T-helper 17 cell (primary cell): ENCODE data around the gene MACROD2. TPM values are rescaled to one million over a fixed set of nuclear protein-coding genes. Genes with fewer than 3 reads are reported as not detected.
"Not testable (repeated sequence)": the region's sequence is repeated elsewhere in the genome, so short reads cannot be mapped to it uniquely, and the experiment has no call there.

Experiments
- ATAC-seq: fragments of 150-1000 bp; cut with Tn5 transposase; 2 replicates; pipeline ENCODE4 v1.10.0; 2021; ENCODE audit warnings: mild to moderate bottlenecking, moderate library complexity
- DNase-seq, 3 donors: peaks; one replicate each; pipeline versions ENCODE4 v3.0.0 to v3.0.0-alpha.2; 2020 to 2021
- H3K9me3 ChIP-seq: one replicate; pipeline ENCODE4 v1.7.0; 2013; ENCODE audit warnings: low read length, mild to moderate bottlenecking; ENCODE audit not compliant: control insufficient read depth, poor library complexity, severe bottlenecking
- H3K27ac Mint-ChIP-seq: one replicate; pipeline ENCODE4 v1.8.0; 2022; ENCODE audit warnings: mild to moderate bottlenecking, moderate library complexity, mixed read lengths
- H3K27me3 Mint-ChIP-seq: one replicate; pipeline ENCODE4 v1.8.0; 2022; ENCODE audit warnings: mixed read lengths
- H3K36me3 Mint-ChIP-seq: one replicate; pipeline ENCODE4 v1.8.0; 2022; ENCODE audit warnings: low read depth, mixed read lengths
- H3K4me1 Mint-ChIP-seq: one replicate; pipeline ENCODE4 v1.8.0; 2022; ENCODE audit warnings: mild to moderate bottlenecking, mixed read lengths
- H3K4me3 Mint-ChIP-seq: one replicate; pipeline ENCODE4 v1.8.0; 2022; ENCODE audit warnings: mild to moderate bottlenecking, moderate library complexity, mixed read lengths
- total RNA-seq, 4 donors: library from RNA in 2 of 4; stranded (reverse) in 2 of 4; gene quantifications; one replicate each; pipeline ENCODE4 v1.2.3 and lab custom pipeline; 2022 to 2026

MACROD2 gene
- total RNA-seq, 2 donors from 2014 or later: 0.85 TPM; not detected in 1

DNA sequence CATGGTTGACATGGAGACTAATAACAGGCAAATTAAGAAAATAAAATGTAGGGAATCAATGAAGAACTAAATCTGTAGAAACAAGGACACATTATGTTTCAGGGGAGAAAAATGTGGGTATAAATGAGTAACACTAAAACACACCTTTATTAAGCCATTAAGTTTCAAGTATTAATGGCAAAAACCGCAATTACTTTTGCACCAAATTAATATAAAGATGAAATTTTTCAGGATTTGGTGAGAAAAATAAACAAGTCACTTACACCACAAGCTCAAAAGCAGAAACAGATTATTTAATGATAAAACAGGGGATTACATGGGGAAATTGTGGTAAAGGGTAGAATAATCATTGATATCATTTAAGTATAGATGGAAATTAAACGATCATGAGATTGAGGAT, 1135.9 kb downstream of the MACROD2 start:
- no peaks in the 10 kb centered on the region for H3K4me1 Mint-ChIP-seq
- H3K36me3 Mint-ChIP-seq: no peaks in the 10 kb centered on the region
- no peak overlapping the region for H3K27ac Mint-ChIP-seq
- peaks cover 6% of the 10 kb centered on the region for H3K9me3 ChIP-seq
- DNase-seq (no peak), ATAC-seq (no peak)
- H3K4me3 Mint-ChIP-seq: no peak overlapping the region
- no peaks in the 10 kb centered on the region for H3K27me3 Mint-ChIP-seq

DNA sequence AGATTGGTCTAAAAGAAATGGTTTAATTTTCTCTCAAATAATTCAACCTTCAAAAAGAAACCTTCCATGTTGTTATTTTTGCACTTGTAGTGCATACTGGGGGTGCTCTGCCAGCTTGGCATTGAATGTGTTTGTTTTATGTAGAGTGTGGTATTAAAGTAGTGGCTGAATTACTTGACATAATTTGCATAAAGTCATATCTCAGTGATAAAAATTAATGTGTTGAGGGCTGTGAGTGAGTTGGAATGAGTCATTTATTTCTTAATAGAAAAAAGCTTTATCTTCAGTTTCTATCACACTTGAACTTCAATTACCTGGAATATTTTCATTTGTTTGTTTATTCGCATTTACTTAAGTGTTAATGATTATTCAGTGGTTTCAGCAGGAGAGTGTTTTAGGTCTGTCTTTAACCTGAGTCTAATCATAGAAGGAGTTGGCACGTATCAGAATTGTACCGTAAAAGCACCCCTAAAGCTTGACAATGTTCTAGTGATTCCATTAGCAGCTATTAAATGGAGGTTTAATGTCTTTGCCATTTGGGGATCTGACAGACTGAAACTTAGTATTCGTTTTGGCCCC, 1143.3 kb downstream of the MACROD2 start:
- H3K9me3 ChIP-seq: no peaks in the 10 kb centered on the region
- ATAC-seq (no peak), DNase-seq (no peak)
- Mint-ChIP-seq H3K27ac (no peak overlapping the region), H3K36me3 (no peaks in the 10 kb centered on the region), H3K4me1 (no peaks in the 10 kb centered on the region), H3K27me3 (no peaks in the 10 kb centered on the region), H3K4me3 (no peak overlapping the region)

DNA sequence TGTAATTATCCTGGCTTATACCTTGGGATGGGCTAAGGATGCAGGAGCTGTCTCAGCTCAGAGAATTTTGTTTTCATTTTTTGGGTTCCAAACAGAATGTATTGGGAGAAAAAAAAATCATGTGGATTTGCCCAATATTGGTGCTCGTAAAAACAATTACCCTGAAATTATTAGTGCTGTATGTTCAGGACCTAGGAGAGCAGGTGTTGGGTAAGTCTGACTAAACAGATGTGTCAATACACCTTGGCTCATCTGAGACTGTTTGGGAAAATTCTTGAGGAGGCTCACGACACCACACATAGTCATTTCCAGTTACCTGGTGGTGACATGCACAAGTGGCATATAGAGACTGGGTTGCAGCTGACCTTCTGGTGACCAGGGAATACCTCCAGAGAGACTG, 1144.2 kb downstream of the MACROD2 start:
- no peaks in the 10 kb centered on the region for H3K9me3 ChIP-seq
- DNase-seq: no peak
- H3K4me3 Mint-ChIP-seq: no peak overlapping the region
- no peaks in the 10 kb centered on the region for H3K4me1 Mint-ChIP-seq
- ATAC-seq: no peak
- no peaks in the 10 kb centered on the region for H3K27me3 Mint-ChIP-seq
- H3K36me3 Mint-ChIP-seq: no peaks in the 10 kb centered on the region
- no peak overlapping the region for H3K27ac Mint-ChIP-seq

DNA sequence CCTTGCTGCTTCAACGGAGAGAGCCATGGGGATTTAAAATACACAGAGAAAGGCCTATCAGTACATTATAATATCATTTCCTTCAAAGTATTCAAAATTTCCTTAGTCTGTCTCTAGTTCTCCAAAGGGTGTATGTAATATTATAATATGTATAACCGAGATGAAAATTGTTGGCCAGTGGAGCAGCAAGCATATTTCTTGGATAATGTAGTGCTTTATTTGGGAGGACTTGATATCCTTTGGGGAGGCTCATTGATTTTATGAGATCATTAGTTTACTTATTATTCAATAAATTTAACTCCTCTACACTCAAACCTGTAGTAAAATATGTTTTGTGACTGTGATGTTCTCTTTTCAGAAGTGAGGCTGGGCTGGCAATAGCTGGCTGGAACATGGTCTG, 1145.0 kb downstream of the MACROD2 start:
- DNase-seq (no peak), ATAC-seq (no peak)
- no peaks in the 10 kb centered on the region for H3K9me3 ChIP-seq
- Mint-ChIP-seq H3K27ac (no peak overlapping the region), H3K4me1 (no peaks in the 10 kb centered on the region), H3K36me3 (no peaks in the 10 kb centered on the region), H3K27me3 (no peaks in the 10 kb centered on the region), H3K4me3 (no peak overlapping the region)

DNA sequence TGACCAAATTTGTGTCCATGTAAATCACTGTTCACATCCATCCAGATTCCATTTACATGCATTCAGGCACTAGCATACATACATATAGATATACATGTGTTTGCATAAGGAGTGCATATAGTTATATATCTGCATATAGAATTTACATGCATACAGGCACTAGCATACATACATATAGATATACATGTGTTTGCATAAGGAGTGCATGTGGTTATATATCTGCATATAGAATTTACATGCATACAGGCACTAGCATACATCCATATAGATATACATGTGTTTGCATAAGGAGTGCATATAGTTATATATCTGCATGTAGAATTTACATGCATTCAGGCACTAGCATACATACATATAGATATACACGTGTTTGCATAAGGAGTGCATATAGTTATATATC, 1145.6 kb downstream of the MACROD2 start:
- not testable (repeated sequence) for H3K4me3 Mint-ChIP-seq, H3K27ac Mint-ChIP-seq, H3K4me1 Mint-ChIP-seq, H3K27me3 Mint-ChIP-seq, ATAC-seq, DNase-seq, H3K9me3 ChIP-seq, H3K36me3 Mint-ChIP-seq

DNA sequence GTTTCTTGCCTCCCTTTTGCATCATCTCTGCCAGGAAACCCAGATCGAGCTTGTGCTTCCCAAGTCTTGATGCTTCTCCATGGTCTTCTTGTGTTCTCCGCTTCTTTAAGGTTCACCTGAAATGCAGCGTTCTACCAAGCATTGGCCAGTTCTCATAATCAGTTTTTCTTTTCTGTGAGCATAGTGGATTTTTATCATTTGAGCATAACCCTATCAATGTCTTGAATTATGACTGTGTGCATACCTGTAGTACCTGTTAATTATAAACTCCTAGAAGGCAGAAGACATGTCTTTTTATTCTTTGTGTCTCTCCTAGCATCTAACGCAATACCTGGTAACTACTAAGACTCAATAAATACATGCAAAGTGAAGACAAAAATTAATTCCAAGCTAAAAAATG, 1146.5 kb downstream of the MACROD2 start:
- Mint-ChIP-seq H3K4me3 (no peak overlapping the region), H3K27ac (no peak overlapping the region)
- no peak for ATAC-seq

DNA sequence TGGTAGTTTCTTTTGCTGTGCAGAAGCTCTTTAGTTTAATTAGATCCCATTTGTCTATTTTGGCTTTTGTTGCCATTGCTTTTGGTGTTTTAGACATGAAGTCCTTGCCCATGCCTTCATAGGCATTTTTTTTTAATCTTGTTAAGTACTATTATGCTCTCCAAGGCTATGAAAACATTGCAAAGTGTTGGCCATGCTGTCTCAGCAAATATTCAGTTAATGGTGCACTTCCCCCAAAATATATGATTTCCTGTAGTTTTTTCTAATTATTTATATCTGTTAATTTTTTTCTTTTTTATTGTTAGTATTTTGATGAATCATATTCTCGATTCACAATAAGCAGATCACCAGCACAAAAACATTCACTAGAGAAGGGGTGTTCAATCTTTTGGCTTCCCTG, 1148.2 kb downstream of the MACROD2 start:
- Mint-ChIP-seq H3K4me3 (no peak overlapping the region), H3K36me3 (no peaks in the 10 kb centered on the region), H3K27me3 (no peaks in the 10 kb centered on the region), H3K4me1 (no peaks in the 10 kb centered on the region), H3K27ac (no peak overlapping the region)
- DNase-seq (no peak), ATAC-seq (no peak)
- no peaks in the 10 kb centered on the region for H3K9me3 ChIP-seq

More for the DNA sequence above, 1146.5 kb downstream of the MACROD2 start:
- no peak for DNase-seq
- Mint-ChIP-seq H3K36me3 (no peaks in the 10 kb centered on the region), H3K27me3 (no peaks in the 10 kb centered on the region), H3K4me1 (no peaks in the 10 kb centered on the region)
- H3K9me3 ChIP-seq: no peaks in the 10 kb centered on the region

DNA sequence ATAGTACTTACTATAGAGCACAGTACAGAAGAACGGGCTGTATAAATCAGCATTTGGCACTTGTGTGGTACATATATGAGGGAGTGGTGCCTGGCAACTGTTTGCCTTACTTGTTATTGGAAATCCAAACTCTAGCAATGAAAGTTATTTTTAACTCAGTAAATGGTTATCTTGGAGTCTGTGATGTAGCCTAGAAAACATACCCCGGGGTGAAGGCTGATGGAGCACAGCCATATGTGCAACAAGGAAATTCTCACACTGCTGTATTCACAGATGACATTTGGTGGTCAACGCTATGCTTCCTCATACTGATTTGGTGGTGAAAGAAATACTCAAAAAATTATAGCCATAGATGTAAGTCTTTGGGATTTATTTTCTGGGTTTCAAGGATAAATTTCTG, 1149.6 kb downstream of the MACROD2 start:
- no peaks in the 10 kb centered on the region for H3K9me3 ChIP-seq

DNA sequence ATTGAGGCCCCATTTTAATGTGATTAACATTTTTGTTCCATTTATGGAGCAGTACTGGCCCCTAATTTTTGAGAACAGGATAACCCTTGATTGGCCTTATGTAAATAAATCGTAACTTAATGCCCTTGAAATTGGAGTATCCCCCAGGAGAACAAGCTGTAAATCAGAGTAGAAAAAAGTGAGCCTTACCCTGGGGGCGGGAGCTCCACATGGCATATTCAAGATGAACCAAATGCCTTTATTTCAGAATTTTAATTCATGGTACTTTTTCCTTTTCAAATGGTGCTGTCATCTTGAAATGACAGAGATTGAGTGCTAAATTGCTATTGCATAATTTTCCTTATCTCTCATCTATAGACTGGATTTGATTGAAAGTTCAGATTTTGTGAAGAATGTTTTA, 1151.6 kb downstream of the MACROD2 start:
- Mint-ChIP-seq H3K27ac (no peak overlapping the region), H3K36me3 (no peaks in the 10 kb centered on the region), H3K4me3 (no peak overlapping the region), H3K27me3 (no peaks in the 10 kb centered on the region), H3K4me1 (no peaks in the 10 kb centered on the region)
- H3K9me3 ChIP-seq: no peaks in the 10 kb centered on the region
- DNase-seq (no peak), ATAC-seq (no peak)

More for the DNA sequence above, 1149.6 kb downstream of the MACROD2 start:
- no peaks in the 10 kb centered on the region for H3K4me1 Mint-ChIP-seq
- DNase-seq (no peak), ATAC-seq (no peak)
- no peak overlapping the region for H3K27ac Mint-ChIP-seq
- no peaks in the 10 kb centered on the region for H3K27me3 Mint-ChIP-seq
- H3K4me3 Mint-ChIP-seq: no peak overlapping the region
- no peaks in the 10 kb centered on the region for H3K36me3 Mint-ChIP-seq

DNA sequence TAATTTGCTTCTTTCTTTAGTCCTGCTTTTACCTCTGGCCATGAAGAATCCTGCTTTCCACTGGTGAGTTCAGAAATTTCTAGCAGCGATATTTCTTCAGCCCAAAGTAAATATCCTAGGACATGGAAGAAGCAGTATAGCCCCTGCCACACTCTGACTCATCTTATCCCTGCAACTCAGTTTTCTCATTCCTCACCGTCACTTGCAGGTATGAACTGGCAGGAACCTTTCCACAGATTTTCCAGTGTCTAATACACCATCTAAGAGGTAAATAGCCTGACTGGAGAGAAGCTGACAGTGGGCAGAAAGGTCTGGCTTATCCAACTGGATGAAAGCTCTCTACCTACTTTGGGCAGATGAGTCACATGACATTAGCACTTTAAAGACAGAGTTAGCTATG, 1158.8 kb downstream of the MACROD2 start:
- DNase-seq: no peak
- no peak overlapping the region for H3K4me3 Mint-ChIP-seq
- no peaks in the 10 kb centered on the region for H3K27me3 Mint-ChIP-seq
- H3K4me1 Mint-ChIP-seq: no peaks in the 10 kb centered on the region
- H3K36me3 Mint-ChIP-seq: no peaks in the 10 kb centered on the region
- no peaks in the 10 kb centered on the region for H3K9me3 ChIP-seq
- no peak for ATAC-seq
- H3K27ac Mint-ChIP-seq: no peak overlapping the region

DNA sequence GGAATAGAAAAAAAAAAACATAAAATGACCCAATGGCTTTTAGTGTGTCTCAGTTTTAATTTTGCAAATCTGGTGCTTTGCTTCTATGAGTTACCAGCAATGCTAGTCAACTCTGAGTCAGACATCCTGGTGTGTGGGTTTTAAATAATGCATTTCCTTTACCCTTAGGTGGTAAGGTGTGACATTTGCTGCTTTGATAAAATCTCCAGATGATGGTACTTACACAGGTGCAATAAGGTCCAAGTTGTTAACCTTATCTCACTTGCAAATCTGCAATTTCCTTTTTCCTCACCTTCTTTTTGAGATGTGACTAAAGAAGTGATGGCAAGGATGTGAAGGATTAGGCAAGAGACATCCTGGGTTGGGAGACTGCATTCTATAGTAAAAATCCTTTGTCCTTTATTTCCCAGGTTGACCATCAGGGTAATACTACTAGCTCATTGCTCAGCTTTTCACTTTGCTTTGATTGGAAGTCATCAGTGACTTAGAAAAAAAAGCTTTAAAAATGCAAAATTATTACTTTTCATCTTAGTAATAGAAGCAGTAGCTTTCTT, 1160.6 kb downstream of the MACROD2 start:
- H3K4me1 Mint-ChIP-seq: no peaks in the 10 kb centered on the region
- H3K36me3 Mint-ChIP-seq: no peaks in the 10 kb centered on the region
- H3K27me3 Mint-ChIP-seq: no peaks in the 10 kb centered on the region
- H3K27ac Mint-ChIP-seq: no peak overlapping the region
- H3K9me3 ChIP-seq: no peaks in the 10 kb centered on the region
- ATAC-seq (no peak), DNase-seq (no peak)
- H3K4me3 Mint-ChIP-seq: no peak overlapping the region

DNA sequence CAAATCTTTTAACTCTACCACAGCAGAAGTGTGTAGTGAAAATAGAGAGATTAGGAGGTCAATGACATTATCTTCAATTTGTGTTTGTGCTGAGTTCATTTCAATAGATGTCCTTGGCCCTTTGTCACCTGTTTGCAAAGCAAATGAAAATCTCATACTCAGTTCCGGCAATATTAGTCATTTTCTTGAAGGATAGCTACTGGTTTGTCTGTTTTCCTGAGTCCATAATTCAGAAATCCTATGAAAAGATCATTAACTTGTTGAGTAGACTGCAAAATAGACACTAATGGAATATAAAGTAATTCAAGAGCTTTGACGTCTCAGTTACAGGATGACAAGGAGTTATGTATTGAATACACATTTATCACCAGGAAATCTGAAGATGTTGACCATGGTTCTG, 1163.2 kb downstream of the MACROD2 start:
- H3K9me3 ChIP-seq: no peaks in the 10 kb centered on the region
- no peaks in the 10 kb centered on the region for H3K27me3 Mint-ChIP-seq
- DNase-seq (no peak), ATAC-seq (no peak)
- H3K4me1 Mint-ChIP-seq: peaks cover 2% of the 10 kb centered on the region
- no peak overlapping the region for H3K27ac Mint-ChIP-seq
- H3K4me3 Mint-ChIP-seq: no peak overlapping the region
- H3K36me3 Mint-ChIP-seq: no peaks in the 10 kb centered on the region

DNA sequence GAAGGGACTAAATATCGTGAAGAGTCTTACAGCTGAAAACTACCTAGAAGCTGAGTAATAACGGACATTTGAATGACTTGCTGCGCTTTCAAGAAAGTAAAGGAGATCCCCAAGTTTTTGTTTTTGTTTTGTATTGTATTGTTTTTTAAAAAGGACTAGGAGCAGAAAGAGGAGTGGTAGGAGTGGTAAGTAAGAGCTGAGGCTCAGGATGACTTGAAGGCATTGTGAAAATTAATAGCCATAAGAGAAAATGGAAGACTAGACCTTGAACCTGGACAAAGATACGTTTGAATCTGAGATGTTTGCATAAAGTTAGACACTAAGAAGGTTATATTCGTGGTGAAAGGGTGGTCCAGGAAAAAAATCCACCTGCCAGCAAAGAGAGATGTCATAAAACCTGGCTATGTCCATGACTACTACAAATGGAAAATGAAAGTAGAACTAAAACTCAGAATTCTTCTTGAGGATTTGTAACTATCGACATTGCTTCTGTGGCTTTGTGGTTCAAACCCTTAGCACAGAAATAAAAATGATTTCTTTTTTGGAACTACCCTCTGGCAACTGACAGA, 1166.8 kb downstream of the MACROD2 start:
- H3K4me3 Mint-ChIP-seq: peak overlapping the region; percentile 59
- H3K9me3 ChIP-seq: no peaks in the 10 kb centered on the region
- H3K4me1 Mint-ChIP-seq: peaks cover 2% of the 10 kb centered on the region
- DNase-seq: no peak
- H3K27ac Mint-ChIP-seq: no peak overlapping the region
- H3K27me3 Mint-ChIP-seq: no peaks in the 10 kb centered on the region
- no peaks in the 10 kb centered on the region for H3K36me3 Mint-ChIP-seq
- ATAC-seq: no peak

DNA sequence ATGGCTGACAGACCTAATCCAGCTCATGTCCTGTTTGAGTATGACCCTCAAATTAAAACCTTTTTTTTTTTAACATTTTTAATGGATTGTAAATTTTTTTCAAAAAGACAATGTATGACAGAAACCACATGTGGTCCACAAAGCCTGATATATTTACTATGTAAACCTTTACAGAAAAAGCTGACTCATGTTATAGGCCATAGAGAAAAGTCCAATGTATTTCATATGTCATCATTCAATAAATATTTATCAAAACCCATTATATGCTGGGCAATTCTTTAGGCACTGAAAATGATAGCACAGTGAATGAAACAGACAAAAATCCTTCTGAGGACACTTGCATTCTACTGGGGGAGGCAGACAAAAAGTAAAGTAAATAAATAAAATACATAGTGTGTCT, 1168.3 kb downstream of the MACROD2 start:
- no peak overlapping the region for H3K4me3 Mint-ChIP-seq
- H3K27me3 Mint-ChIP-seq: no peaks in the 10 kb centered on the region
- ATAC-seq (no peak), DNase-seq (no peak)
- H3K27ac Mint-ChIP-seq: no peak overlapping the region
- H3K4me1 Mint-ChIP-seq: peaks cover 2% of the 10 kb centered on the region
- no peaks in the 10 kb centered on the region for H3K36me3 Mint-ChIP-seq
- no peaks in the 10 kb centered on the region for H3K9me3 ChIP-seq
